Activated CD8-positive, alpha-beta memory T cell treated with anti-CD3 and anti-CD28 coated beads, Interleukin-2, amount 50 U/mL, for 24 hours (primary cell): ENCODE data around the gene TCF23.
"Not testable (repeated sequence)": the region's sequence is repeated elsewhere in the genome, so short reads cannot be mapped to it uniquely, and the experiment has no call there.

Experiments used
- DNase-seq: peaks from one replicate; pipeline ENCODE4 v3.0.0-alpha.2; 2020; ENCODE audit errors: extremely low read depth

TCF23 gene

DNA sequence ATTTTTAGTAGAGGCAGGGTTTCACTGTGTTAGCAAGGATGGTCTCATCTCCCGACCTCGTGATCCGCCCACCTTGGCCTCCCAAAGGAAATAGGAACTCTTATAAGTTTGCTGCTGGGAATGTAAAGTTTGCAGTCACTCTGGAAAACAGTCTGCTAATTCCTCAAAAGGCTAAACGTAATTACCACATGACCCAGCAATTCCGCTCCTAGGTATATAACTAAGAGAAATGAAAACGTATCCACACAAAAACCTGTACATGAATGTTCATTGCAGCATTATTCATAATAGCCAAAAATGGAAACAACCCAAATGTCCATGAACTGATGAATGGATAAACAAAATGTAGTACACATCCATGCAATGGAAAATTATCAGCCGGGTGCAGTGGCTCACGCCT lies 41.2 kb downstream of the TCF23 start:
- no peak for DNase-seq

GRCh38 chr2:27191070-27191829 lies 42.4 kb downstream of the TCF23 start:
- no peak for DNase-seq

DNA sequence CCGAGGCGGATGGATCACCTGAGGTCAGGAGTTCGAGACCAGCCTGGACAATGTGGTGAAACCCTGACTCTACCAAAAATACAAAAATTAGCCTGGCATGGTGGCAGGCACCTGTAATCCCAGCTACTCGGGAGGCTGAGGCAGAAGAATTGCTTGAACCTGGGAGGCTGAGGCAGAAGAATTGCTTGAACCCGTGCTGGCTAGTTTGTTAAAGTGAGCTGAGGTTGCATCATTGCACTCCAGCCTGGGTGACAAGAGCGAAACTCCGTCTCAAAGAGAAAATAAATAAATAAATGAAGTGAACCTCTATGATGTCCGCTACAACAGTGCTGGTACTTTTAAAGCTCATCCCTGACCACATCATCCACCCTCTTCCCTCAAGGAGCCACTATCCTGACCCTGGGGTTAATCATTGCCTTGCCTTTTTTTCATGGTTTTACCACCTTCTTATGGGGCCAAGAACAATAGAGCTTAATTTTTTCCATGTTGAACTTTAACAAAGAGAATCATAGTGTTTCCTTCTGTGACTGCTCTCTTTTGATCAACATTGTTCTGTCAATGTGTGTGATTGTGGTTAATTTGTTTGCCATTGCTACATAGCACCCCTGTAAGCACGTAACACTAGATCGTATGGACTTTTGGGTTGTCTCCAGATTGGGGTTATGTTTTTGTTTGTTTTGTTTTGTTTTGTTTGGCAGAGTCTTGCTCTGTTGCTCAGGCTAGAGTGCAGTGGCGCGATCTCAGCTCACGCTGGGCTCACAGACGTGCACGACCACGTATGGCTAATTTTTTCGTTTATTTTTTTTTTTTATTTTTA lies 45.9 kb downstream of the TCF23 start:
- DNase-seq: no peak

DNA sequence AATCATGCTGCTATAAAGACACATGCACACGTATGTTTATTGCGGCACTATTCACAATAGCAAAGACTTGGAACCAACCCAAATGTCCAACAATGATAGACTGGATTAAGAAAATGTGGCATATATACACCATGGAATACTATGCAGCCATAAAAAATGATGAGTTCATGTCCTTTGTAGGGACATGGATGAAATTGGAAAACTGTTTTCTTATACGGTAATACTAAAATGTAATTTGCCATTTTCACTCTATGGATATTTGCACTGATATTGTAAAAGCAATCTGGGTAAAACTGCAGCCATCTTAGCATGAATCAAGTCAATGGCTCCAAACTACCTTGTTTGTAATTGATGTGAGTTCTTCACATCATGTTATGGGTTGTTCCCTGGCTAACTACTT lies 47.0 kb downstream of the TCF23 start:
- not testable (repeated sequence) for DNase-seq

GRCh38 chr2:27198068-27198467 lies 49.3 kb downstream of the TCF23 start:
- not testable (repeated sequence) for DNase-seq

GRCh38 chr2:27198627-27199026 lies 49.8 kb downstream of the TCF23 start:
- no peak for DNase-seq

- no peak for DNase-seq
Measured at GRCh38 chr2:27199241-27199640, 50.4 kb downstream of the TCF23 start.

DNA sequence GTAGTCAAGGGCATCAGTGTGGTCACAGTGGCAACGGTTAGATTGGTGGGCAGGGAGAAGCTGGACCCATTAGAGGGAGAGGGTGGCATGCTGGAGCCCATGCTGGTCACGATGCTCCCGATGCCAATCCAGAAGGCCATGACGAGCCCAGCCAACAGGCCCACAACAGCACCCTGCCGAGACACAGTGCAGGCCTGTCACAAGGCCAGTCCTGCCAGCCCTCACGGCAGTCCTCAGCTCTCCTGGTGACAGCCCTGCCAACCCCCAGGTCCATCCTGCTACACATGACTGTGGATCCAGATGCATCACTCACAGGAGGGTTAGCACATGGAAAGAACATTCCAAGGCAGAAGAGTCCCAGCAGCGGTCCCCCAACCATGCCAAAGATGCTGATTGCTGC lies 52.9 kb downstream of the TCF23 start:
- no peak for DNase-seq

DNA sequence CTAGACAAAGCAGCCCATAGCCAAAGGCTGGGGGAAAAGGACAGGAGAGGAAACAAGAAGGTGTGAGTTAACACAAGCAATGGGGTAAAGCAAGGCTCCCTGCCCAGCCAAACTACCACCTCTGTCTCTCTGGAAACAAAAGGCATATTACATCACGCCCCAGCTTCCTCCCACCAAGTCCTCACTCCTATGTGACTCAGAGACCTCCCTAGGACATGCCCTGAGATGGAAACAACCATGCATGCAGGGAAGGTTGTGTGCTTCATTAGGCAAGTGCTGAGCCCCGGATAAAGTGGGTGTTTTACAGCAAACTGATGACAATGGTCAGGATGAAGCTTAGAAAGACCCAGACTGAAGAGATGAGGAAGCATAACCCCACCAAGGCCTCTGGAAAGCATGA lies 54.0 kb downstream of the TCF23 start:
- DNase-seq: no peak

DNA sequence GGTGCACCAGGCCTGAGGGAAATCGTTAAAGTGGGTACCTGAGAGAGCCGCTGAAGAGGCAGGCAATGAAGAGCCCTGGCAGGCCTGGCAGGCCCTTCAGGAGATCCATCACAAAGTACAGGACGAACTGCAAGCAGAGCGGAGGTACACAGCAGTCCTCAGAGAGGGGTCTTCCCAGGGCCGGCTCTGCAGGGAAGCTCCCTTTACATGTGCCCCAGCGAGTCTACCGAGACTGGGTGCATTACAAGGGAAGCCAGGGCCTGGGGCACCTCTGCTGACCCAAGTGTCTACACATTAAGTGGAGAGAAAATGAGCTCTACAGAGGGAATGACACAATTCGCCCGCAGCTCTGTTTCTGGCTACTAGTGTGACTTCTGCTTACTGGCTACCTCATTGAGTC lies 54.9 kb downstream of the TCF23 start:
- no peak for DNase-seq

- DNase-seq: no peak
Measured at GRCh38 chr2:27204566-27204965, 55.8 kb downstream of the TCF23 start.

DNA sequence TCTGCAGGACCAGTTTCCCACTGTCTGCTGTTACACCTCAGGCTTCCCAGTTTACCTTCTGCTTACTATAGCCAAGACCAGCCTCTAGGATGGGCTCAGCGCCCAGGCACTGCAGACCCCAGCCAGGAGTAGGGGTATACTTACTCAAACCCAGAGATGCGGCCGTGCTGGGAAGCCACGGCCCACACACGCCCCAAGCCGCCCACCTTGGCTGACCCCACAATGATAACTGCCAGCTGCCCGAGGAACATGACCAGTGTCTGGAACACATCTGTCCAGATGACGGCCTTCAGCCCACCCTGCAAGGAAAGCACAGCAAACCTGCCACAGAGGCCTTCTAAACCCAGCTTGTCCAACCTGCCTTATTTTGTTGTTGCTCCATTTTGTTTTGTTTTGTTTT lies 56.4 kb downstream of the TCF23 start:
- DNase-seq: no peak

- no peak for DNase-seq
Measured at GRCh38 chr2:27206346-27206745, 57.5 kb downstream of the TCF23 start.
